ENCODE results near the gene BASP1.

Gene BASP1

GRCh38 chr5:17275289-17276158, 58.1 kb downstream of the BASP1 start:
- in situ Hi-C loops (cut with HindIII; ENCODE audit: low sequenced_read_pairs) = no loop called here
- no peak for TF ChIP-seq CTCF (IDR thresholded peaks at IDR 0.05; ENCODE audit: low read depth, low read length, missing control alignments)
- no peak overlapping the region for H3K4me3 ChIP-seq (ENCODE audit: low read depth, low read length)
- DNase-seq (ENCODE audit: low read depth) = no peak

- in situ Hi-C loops (cut with HindIII; ENCODE audit: low sequenced_read_pairs) = no loop called here
- DNase-seq (ENCODE audit: low read depth) = no peak
- H3K4me3 ChIP-seq (ENCODE audit: low read depth, low read length) = no peak overlapping the region
- no peak for TF ChIP-seq CTCF (IDR thresholded peaks at IDR 0.05; ENCODE audit: low read depth, low read length, missing control alignments)
Observed at GRCh38 chr5:17276445-17276844, 59.0 kb downstream of the BASP1 start.

DNA sequence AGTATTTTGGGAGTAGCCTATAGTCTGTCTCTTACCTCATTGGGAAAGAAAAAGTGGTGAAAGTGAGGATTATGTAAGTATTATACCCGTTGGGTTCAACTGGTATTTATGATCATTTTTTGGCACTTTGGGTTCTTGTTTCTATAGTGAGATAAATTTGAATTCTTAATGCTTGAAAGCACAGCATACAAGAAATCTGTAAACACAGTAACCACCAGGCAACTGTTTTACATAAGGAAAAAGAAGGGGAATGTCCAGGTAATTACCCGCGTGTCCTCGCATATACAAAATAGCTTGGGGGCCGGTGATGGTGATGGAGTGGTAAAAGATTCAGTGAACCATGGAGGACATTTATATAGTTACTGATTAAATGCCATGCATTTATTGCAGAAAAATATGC, 60.5 kb downstream of the BASP1 start:
- no peak for DNase-seq (ENCODE audit: low read depth)
- no peak for TF ChIP-seq CTCF (IDR thresholded peaks at IDR 0.05; ENCODE audit: low read depth, low read length, missing control alignments)
- H3K4me3 ChIP-seq (ENCODE audit: low read depth, low read length) = no peak overlapping the region
- in situ Hi-C loops (cut with HindIII; ENCODE audit: low sequenced_read_pairs) = no loop called here

DNA sequence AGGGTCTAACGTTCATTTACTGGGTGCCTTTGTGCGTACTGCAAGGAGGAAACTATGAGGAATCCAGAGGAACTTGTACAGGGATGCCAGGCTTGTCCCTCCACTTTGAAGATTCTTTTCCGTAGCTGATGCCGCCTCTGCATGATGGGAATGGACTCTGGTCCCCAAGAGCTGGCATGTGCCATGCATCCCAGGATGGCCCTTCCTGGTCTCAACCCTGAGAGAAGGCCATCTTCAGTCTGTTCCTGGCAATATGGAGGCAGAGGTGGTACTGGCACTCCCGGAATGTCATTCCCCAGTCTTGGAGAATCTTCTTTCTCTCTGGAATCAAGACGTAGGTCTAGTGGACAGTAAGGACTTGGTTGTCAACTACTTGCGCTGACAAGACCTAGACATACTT, 61.5 kb downstream of the BASP1 start:
- in situ Hi-C loops (cut with HindIII; ENCODE audit: low sequenced_read_pairs) = no loop called here
- no peak for DNase-seq (ENCODE audit: low read depth)
- TF ChIP-seq CTCF (IDR thresholded peaks at IDR 0.05; ENCODE audit: low read depth, low read length, missing control alignments) = no peak
- H3K4me3 ChIP-seq (ENCODE audit: low read depth, low read length) = no peak overlapping the region

GRCh38 chr5:17279487-17279886, 62.1 kb downstream of the BASP1 start:
- no peak for TF ChIP-seq CTCF (IDR thresholded peaks at IDR 0.05; ENCODE audit: low read depth, low read length, missing control alignments)
- H3K4me3 ChIP-seq (ENCODE audit: low read depth, low read length) = no peak overlapping the region
- in situ Hi-C loops (cut with HindIII; ENCODE audit: low sequenced_read_pairs) = no loop called here
- no peak for DNase-seq (ENCODE audit: low read depth)

DNA sequence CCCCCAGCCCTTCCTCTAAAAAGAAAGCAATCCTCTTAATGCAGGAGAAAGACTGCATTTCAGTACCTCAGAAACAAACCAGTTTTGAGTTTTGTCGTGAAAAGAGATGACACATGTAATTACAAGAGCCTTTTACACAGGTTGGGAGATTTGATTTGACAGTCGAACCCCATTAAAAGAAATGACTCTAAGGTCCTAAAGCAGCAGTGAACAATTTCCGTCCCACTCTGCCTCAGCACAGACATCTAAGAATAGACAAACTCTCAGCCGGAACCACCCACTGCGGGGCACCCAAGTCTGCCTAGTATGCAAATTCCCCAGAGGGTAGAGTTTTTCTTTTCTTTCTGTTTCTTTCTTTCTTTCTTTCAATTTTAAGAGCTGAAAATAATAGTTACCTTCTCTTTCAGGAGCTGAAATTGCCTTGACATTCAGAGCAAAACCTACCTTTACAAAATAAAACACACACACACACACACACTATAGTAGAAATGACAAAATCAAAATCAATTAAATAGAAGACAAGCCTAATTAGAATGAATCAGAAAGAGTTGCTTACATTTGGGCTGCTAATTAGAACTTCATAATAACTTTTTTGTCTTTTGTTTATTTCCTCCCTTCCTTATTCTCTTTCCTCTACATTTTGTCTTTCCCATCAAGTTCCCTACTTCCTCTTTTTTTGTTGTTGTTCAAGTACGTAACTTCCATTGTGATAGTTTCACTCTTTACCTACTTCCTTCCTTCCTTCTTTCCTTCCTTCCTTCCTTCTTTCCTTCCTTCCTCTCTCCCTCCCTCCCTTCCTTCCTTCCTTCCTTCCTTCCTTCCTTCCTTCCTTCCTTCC, 65.1 kb downstream of the BASP1 start:
- no peak overlapping the region for H3K4me3 ChIP-seq (ENCODE audit: low read depth, low read length)
- DNase-seq (ENCODE audit: low read depth) = no peak
- TF ChIP-seq CTCF (IDR thresholded peaks at IDR 0.05; ENCODE audit: low read depth, low read length, missing control alignments) = no peak
- in situ Hi-C loops (cut with HindIII; ENCODE audit: low sequenced_read_pairs) = no loop called here

All from astrocyte of the cerebellum (primary cell).